Spleen (tissue), 7 donors: ENCODE measurements around the gene KIAA1328.

Source experiments
- CTCF ChIP-seq, 11 experiments: fragments of 200-600 bp in 7 of 11; fragments of 450-650 bp in 4 of 11; sonication (generic) in 4 of 11; IDR thresholded peaks in 8 of 11; conservative IDR thresholded peaks in 3 of 11; 1 replicate in 7 of 11; 2 replicates in 4 of 11; pipeline versions ENCODE4 v1.4.0 to v1.8.0; 2016 to 2021; ENCODE audit warnings: antibody characterized with exemption in 11 of 11, inconsistent platforms in 4 of 11, mild to moderate bottlenecking in 1 of 11
- POLR2A ChIP-seq, 3 donors: fragments of 450-650 bp; IDR thresholded peaks; one replicate each; pipeline ENCODE4 v1.5.1; 2017; ENCODE audit warnings: antibody characterized with exemption in 3 of 3, mild to moderate bottlenecking in 1 of 3
- POLR2AphosphoS5 ChIP-seq, 3 donors: sonication (generic); formaldehyde crosslinking; IDR thresholded peaks; one replicate each; pipeline ENCODE4 v1.5.1; 2017; ENCODE audit warnings: antibody characterized with exemption in 3 of 3
- donor health status: DM: no; HTN: no; CAD: no; lungs with moderate emphysema.
- donor health status: DM: no; HTN: no; CAD: no.
- donor health status: DM: no; HTN: no; CAD: no.

- TF ChIP-seq CTCF (IDR thresholded peaks at IDR 0.05 in 8 of 11, conservative IDR thresholded peaks at IDR 0.05 in 3 of 11) (no peak), POLR2AphosphoS5 (IDR thresholded peaks at IDR 0.05) (no peak), POLR2A (IDR thresholded peaks at IDR 0.05) (no peak)
Measured at GRCh38 chr18:36950960-36951359, 122.0 kb downstream of the KIAA1328 start.
